GM18870 (cell line): ENCODE results near the gene CNNM4.

Experiments used
- ATAC-seq: cut with Tn5 transposase; IDR thresholded peaks from one replicate; pipeline ENCODE4 v1.9.1; 2021; ENCODE audit warnings: moderate library complexity; ENCODE audit not compliant: unreplicated experiment

Gene CNNM4

GRCh38 chr2:96828874-96829273, 68.2 kb downstream of the CNNM4 start:
- ATAC-seq, result no peak

- ATAC-seq, result no peak
Measured at GRCh38 chr2:96830044-96830562, 69.4 kb downstream of the CNNM4 start.

GRCh38 chr2:96831679-96832078, 71.0 kb downstream of the CNNM4 start:
- no peak for ATAC-seq

DNA sequence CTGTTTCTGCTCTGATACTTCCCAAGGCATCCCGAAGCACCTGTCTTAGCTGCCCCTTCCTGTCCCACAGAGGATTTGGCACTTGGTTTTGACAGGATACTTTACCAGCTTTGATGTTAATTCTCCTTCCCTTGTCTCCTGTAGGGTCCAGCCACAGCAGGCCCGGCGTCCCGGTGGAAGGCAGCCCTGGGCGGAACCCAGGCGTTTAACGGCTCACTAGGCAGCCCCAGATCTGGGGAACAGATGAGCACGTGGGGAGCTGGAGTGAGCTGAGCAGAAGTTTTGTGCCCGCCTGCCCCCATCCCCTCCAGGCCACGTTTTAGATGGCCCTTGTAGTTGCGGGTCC, 71.7 kb downstream of the CNNM4 start:
- no peak for ATAC-seq

GRCh38 chr2:96832754-96833507, 72.2 kb downstream of the CNNM4 start:
- ATAC-seq, result no peak

DNA sequence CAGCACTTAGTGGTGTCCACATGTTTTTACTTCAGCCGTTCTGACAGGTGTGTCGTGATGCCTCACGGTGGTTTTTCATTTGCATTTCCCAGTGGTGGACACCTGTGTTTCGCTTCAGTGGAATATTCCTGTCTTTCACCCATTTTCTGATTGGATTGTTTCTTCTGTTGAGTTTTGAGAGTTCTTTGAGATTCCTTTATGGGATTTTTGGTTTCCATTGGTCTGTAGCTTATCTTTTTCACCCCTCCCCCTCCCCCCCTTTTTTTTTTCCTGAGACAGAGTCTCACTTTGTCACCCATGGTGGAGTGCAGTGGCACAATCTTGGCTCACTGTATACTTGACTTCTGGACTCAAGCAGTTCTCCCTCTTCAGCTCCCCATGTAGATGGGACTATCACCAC, 75.1 kb downstream of the CNNM4 start:
- ATAC-seq, result no peak

- ATAC-seq, result no peak
Measured at GRCh38 chr2:96837575-96837974, 76.9 kb downstream of the CNNM4 start.

GRCh38 chr2:96838345-96839292, 77.9 kb downstream of the CNNM4 start:
- no peak for ATAC-seq

- ATAC-seq, result no peak
Measured at GRCh38 chr2:96839293-96839874, 78.7 kb downstream of the CNNM4 start.

GRCh38 chr2:96839875-96840850, 79.5 kb downstream of the CNNM4 start:
- no peak for ATAC-seq

- ATAC-seq, result no peak
Measured at GRCh38 chr2:96841701-96842495, 81.2 kb downstream of the CNNM4 start.

GRCh38 chr2:96842600-96842999, 81.9 kb downstream of the CNNM4 start:
- no peak for ATAC-seq

DNA sequence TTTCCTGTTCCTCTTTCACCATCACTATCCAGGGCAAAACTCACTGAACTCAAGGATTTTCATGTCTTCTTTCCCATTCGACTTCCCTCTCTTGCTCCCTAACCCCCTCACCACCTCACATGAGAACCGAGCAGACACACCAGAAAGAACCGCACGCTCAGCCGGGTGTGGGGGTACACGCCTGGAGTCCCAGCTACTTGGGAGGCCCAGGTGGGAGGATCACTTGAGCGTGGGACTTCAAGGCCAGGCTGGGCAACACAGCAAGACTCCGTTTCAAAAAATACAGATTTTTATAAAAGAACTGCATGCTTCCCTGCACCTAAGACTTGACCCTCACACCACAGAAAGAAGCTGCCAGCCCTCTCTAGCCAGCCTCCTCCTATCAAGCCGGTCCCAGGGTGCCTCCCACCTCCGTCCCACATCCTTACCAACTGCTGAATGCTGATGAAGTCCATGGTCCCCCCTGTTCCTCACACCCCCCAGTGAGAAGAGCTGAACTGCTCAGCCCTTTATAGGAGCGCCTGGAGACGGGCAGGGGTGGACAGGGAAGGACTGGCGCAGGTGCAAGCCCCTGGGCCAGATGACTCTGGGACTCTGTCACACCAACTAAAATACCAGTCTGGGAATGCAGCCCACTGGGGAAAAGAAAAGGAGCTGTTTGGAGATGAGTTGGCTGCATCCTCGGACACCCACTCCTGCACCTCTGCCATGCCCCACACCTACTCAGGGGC, 83.0 kb downstream of the CNNM4 start, which contains the start of gene ANKRD23:
Gene ANKRD23 (minus strand): TSS at position 484 of the 731 bp plus-strand sequence. CDS start 29 bp downstream, at position 455.
- no peak for ATAC-seq

DNA sequence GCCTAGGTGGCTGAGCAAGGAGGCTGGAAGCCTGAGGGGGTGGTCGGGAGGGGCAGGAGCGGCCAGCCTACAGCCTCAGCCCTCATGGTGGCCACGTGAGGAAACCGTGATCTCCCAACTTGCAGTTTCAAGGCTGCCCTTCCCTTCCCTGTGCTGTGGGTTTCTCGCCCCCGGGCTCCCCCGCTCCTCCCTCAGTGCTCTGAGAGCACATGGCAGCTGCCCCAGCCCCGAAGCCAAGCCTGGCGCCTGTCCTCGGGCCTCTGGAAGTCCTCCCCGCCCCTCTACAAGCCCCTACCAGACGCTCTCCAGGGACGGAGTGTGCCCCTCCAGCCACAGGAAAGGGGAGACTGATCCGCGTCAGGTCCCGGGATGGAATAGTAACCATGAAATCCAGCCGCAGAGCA, 83.7 kb downstream of the CNNM4 start:
- no peak for ATAC-seq

GRCh38 chr2:96846825-96847224, 86.1 kb downstream of the CNNM4 start:
- no peak for ATAC-seq

DNA sequence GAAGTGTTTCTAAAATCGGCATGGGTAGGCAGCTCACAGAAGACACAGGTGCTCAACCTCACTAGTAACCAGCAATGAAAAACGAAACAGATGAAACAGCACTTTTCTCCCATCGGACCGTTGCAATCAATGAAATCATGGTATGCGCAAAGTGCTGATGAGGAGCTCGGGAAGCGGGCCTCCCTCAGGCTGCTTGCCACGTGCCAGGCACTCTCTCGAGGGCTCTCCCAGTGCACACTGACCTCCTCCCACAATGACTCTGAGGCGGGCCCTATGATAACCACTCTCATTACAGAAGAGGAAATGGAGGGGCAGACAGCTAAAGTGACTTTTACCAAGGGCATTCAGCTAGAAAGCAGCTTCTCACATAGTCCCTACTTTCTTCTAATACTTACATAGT, 86.9 kb downstream of the CNNM4 start:
- ATAC-seq, result no peak

DNA sequence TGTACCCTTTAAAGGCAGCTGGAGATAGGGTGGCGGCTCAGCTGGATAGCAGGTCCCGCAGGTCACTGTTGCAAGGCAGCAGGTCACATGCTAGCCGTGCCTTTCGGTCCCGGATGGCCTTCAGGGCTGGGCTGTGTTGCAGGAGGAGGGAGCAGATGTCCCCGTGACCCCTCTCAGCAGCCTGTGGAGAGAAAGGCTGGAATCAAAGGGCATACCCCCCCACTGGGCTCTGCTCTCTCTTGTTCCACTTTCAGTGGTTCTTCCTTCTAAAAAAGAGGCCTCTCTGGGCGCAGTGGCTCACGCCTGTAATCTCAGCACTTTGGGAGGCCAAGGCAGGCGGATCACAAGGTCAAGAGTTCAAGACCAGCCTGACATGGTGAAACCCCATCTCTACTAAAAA, 87.6 kb downstream of the CNNM4 start:
- no peak for ATAC-seq

- ATAC-seq, result no peak
Measured at GRCh38 chr2:96852667-96853066, 92.0 kb downstream of the CNNM4 start.

DNA sequence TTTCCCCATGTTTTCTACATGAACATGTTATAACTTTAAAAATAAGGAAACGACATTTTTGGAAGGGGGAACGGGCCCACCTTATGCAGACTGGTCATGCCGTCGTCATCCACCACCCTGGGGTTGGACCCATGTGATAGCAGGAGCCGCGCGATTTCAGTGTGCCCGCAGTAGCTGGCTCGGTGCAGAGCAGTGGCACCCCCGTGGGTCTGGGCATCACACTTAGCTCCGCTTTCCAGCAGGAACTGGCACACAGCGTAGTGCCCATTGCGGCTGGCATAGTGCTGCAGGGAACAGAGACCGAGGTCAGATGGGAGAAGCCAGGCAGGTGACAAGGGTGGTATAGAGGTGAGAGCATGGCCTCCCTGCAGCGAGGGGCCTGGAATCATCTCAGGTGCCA, 92.6 kb downstream of the CNNM4 start:
- no peak for ATAC-seq
